Colonic mucosa (tissue), 4 donors: ENCODE data around the gene PEX5L. TPM values are rescaled to one million over a fixed set of nuclear protein-coding genes. Genes with fewer than 3 reads are reported as not detected.

Experiments
- DNase-seq: peaks from one replicate; pipeline ENCODE4 v3.0.0-alpha.2; 2020
- H3K27ac ChIP-seq: fragments of 200-600 bp; one replicate; pipeline ENCODE4 v1.8.0; 2021
- H3K27me3 ChIP-seq: fragments of 200-600 bp; one replicate; pipeline ENCODE4 v1.8.0; 2021
- H3K36me3 ChIP-seq: fragments of 200-600 bp; one replicate; pipeline ENCODE4 v1.8.0; 2021
- H3K4me1 ChIP-seq: fragments of 200-600 bp; one replicate; pipeline ENCODE4 v1.8.0; 2021; ENCODE audit warnings: mild to moderate bottlenecking
- H3K4me3 ChIP-seq: fragments of 200-600 bp; one replicate; pipeline ENCODE4 v1.8.0; 2021
- H3K9ac ChIP-seq, 2 donors: one replicate each; pipeline ENCODE4 v1.7.0; 2013; ENCODE audit warnings: control low read depth in 2 of 2, low read depth in 2 of 2, low read length in 2 of 2
- H3K9me3 ChIP-seq: fragments of 200-600 bp; one replicate; pipeline ENCODE4 v1.8.0; 2021
- intact Hi-C: fragments of 100-400 bp; cut with DNase I; formaldehyde crosslinking; loops from one replicate; pipeline ENCODE4 v1.14.1; 2022
- total RNA-seq, 2 donors: library from RNA; stranded (reverse); fragmentation: NEBNext Ultra II Directional in 1 of 2; extraction: Animal tissue kit (Norgen Biotek cat#: 25700) in 1 of 2; gene quantifications; one replicate each; pipeline ENCODE4 v1.2.1, GENCODE V29; 2021
- TF ChIP-seq, protein P1 (sequence below): fragments of 200-600 bp; IDR thresholded peaks from one replicate; pipeline ENCODE4 v1.8.0; 2022; ENCODE audit warnings: antibody characterized with exemption, mild to moderate bottlenecking
- donor health status: healthy.
- donor health status: DM: no; HTN: no; CAD: no.
- donor health status: DM: no; HTN: no; CAD: no.

Gene PEX5L, protein sequence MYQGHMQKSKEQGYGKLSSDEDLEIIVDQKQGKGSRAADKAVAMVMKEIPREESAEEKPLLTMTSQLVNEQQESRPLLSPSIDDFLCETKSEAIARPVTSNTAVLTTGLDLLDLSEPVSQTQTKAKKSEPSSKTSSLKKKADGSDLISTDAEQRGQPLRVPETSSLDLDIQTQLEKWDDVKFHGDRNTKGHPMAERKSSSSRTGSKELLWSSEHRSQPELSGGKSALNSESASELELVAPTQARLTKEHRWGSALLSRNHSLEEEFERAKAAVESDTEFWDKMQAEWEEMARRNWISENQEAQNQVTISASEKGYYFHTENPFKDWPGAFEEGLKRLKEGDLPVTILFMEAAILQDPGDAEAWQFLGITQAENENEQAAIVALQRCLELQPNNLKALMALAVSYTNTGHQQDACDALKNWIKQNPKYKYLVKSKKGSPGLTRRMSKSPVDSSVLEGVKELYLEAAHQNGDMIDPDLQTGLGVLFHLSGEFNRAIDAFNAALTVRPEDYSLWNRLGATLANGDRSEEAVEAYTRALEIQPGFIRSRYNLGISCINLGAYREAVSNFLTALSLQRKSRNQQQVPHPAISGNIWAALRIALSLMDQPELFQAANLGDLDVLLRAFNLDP
- not detected for total RNA-seq

DNA sequence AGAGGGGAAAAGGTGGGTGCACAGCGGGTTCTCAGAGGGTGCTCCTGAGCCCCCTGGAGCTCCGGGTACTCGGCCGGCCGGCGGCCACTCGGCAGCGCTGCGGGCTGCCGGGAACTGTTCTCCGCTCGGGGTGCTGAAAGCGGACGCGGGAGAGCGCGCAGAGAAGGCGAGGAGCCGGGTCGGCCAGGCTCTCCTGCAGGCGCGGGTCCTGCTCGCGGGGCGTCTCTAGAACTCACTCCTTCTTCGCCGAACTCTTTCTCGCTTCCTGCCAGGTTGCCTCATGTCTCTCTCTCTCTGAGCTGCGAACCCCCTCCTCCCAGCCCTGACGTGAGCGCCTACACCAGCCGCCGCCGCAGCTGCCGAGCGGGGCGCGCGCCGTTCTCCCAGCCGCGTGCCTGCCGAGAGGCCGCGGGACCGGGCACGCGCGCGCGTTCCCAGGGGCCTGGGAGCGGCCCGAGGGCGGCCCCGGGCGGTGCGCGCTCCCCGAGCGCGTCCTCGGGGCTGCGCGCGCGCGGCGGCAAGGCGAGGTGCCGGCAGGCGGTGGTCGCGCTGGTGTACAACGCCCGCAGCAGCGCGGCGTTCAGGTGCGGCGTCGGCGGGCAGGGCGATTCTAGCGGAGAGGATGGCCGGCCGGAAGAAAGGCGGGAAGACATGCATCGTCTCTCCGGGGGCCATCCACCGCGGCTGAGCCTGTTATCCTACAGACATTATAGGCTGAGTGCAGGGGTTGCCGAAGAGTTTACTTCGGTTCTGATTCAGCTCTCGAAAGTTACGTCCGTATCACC is at the start of gene PEX5L:
PEX5L (minus strand) TSS at position 267 of the 785 bp plus-strand sequence. CDS start 338 bp downstream, outside the sequence.
- intact Hi-C loops = no loop called here
- Histone ChIP-seq H3K4me3 (no peak within 1 kb of the TSS), H3K4me1 (no peaks in the 10 kb centered on the region), H3K36me3 (no peaks in the 10 kb centered on the region), H3K9ac (no peak within 1 kb of the TSS), H3K9me3 (no peaks in the 10 kb centered on the region), H3K27me3 (peaks cover 17% of the 10 kb centered on the region), H3K27ac (no peak within 1 kb of the TSS)
- TF ChIP-seq, protein P1, sequence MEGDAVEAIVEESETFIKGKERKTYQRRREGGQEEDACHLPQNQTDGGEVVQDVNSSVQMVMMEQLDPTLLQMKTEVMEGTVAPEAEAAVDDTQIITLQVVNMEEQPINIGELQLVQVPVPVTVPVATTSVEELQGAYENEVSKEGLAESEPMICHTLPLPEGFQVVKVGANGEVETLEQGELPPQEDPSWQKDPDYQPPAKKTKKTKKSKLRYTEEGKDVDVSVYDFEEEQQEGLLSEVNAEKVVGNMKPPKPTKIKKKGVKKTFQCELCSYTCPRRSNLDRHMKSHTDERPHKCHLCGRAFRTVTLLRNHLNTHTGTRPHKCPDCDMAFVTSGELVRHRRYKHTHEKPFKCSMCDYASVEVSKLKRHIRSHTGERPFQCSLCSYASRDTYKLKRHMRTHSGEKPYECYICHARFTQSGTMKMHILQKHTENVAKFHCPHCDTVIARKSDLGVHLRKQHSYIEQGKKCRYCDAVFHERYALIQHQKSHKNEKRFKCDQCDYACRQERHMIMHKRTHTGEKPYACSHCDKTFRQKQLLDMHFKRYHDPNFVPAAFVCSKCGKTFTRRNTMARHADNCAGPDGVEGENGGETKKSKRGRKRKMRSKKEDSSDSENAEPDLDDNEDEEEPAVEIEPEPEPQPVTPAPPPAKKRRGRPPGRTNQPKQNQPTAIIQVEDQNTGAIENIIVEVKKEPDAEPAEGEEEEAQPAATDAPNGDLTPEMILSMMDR = no peak
- no peak for DNase-seq

DNA sequence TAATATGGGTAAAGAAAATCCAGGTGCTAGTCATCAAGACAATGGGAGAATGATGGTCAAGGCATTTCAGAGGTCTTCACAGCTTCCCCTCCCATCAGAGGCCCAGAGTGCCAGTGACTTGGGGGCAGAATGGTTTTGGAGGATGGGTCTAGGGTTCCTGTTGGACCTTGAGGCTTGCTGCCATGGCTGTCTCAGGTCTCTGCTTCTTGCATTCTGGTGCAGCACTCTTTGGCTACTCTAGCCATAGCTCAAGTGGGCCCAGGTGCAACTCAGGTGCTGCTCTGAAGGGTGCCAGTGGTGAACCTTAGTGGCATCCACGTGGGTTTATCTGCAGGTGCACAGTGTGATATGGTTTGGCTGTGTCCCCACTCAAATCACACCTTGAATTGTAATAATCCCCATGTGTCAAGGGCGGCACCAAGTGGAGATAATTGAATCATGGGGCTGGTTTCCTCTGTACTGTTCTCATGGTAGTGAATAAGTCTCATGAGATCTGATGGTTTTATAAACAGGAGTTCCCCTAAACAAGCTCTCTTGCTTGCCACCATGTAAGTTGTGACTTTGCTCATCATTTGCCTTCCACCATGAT is 48.5 kb upstream of the PEX5L start:
- intact Hi-C loops = no loop called here
- H3K9me3 ChIP-seq = no peaks in the 10 kb centered on the region
- no peak for DNase-seq
- no peaks in the 10 kb centered on the region for H3K4me1 ChIP-seq
- H3K27ac ChIP-seq = no peak overlapping the region
- no peak overlapping the region for H3K9ac ChIP-seq
- H3K4me3 ChIP-seq = no peak overlapping the region
- no peaks in the 10 kb centered on the region for H3K36me3 ChIP-seq
- H3K27me3 ChIP-seq = no peaks in the 10 kb centered on the region
- TF ChIP-seq, protein P1 = no peak

DNA sequence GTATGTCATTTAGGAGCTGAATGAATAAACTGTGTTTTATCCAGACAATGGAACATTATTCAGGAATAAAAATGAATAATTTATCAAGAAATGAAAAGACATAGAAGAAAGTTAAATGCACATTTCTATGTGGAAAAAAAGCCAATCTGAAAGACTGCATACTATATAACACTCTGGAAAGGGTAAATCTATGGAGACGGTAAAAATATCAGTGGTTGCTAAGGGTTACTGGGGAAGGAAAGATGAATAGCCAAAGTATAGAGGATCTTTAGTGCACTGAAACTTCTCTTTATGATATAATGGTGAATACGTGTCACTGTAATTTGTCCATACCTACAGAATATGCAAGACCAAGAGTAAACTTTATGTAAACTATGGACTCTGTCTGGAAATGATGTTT is 46.0 kb upstream of the PEX5L start:
- no peaks in the 10 kb centered on the region for H3K9me3 ChIP-seq
- DNase-seq = no peak
- TF ChIP-seq, protein P1 = no peak
- H3K9ac ChIP-seq = no peak overlapping the region
- H3K4me1 ChIP-seq = no peaks in the 10 kb centered on the region
- no peak overlapping the region for H3K4me3 ChIP-seq
- H3K27ac ChIP-seq = no peak overlapping the region
- no peaks in the 10 kb centered on the region for H3K27me3 ChIP-seq
- intact Hi-C loops = no loop called here
- H3K36me3 ChIP-seq = no peaks in the 10 kb centered on the region

DNA sequence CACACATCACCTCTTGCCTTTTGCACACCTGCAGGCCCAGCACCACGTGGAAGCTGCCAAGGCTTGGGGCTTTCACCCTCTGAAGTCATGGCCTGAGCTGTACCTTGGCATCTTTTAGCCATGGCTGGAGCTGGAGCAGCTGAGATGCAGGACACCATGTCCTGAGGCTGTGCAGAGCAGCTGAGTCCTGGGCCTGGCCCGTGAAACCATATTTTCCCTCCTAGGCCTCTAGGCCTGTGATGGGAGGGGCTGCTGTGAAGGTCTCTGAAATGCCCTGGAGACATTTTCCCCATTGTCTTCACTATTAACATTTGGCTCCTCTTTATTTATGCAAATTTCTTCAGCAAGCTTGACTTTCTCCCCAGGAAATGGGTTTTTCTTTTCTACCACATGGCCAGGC is 41.9 kb upstream of the PEX5L start:
- no peaks in the 10 kb centered on the region for H3K4me1 ChIP-seq
- TF ChIP-seq, protein P1 = no peak
- H3K4me3 ChIP-seq = no peak overlapping the region
- no peak overlapping the region for H3K9ac ChIP-seq
- H3K36me3 ChIP-seq = no peaks in the 10 kb centered on the region
- no peak for DNase-seq
- H3K27ac ChIP-seq = no peak overlapping the region
- H3K9me3 ChIP-seq = no peaks in the 10 kb centered on the region
- intact Hi-C loops = no loop called here
- no peaks in the 10 kb centered on the region for H3K27me3 ChIP-seq

DNA sequence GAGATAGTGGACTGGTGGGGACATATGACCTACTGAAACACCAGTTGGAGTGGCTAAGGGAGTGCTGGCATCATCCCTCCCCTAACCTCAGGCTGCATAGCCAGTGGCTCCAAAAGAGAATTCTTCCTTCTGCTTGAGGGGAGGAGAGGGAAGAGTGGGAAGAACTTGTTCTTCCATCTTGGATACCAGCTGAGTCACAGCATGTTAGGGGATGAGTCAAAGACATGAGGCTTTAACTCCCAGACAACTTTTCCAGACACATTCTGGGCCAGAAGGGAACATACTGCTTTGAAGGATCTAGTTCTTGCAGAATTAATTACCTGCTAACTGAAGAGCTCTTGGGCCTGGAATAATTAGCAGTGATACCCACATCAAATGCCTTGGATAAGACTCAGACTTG is 36.8 kb upstream of the PEX5L start:
- no peaks in the 10 kb centered on the region for H3K4me1 ChIP-seq
- H3K9ac ChIP-seq = no peak overlapping the region
- DNase-seq = no peak
- intact Hi-C loops = no loop called here
- TF ChIP-seq, protein P1 = no peak
- no peak overlapping the region for H3K4me3 ChIP-seq
- H3K9me3 ChIP-seq = no peaks in the 10 kb centered on the region
- no peak overlapping the region for H3K27ac ChIP-seq
- no peaks in the 10 kb centered on the region for H3K36me3 ChIP-seq
- no peaks in the 10 kb centered on the region for H3K27me3 ChIP-seq
